Esophagus squamous epithelium (tissue), 5 donors: Measurements from ENCODE around the gene SMYD2. TPM values are rescaled to one million over a fixed set of nuclear protein-coding genes. Genes with fewer than 3 reads are reported as not detected.
A peak's percentile ranks its signal among the peaks of the same experiment; 100 is the strongest.

Experiments
- DNase-seq: peaks from one replicate; lab custom pipeline; 2025; lab: John Stamatoyannopoulos, UW
- H3K27ac ChIP-seq, 4 donors: fragments of 200-600 bp; sonication (generic); one replicate each; pipeline ENCODE4 v1.5.1; 2016 to 2019; ENCODE audit warnings: mild to moderate bottlenecking in 1 of 4
- H3K27me3 ChIP-seq, 4 donors: fragments of 200-600 bp; sonication (generic); 1 replicate in 3 of 4; 2 replicates in 1 of 4; pipeline versions ENCODE4 v1.5.1 to v1.6.0; 2017 to 2021; ENCODE audit warnings: antibody characterized with exemption in 1 of 4
- H3K36me3 ChIP-seq, 3 donors: fragments of 200-600 bp; sonication (generic); one replicate each; pipeline ENCODE4 v1.5.1; 2016 to 2019
- H3K4me1 ChIP-seq, 3 donors: fragments of 200-600 bp; sonication (generic); one replicate each; pipeline ENCODE4 v1.5.1; 2017 to 2019
- H3K4me3 ChIP-seq, 4 donors: fragments of 200-600 bp; sonication (generic); 1 replicate in 3 of 4; 2 replicates in 1 of 4; pipeline ENCODE4 v1.5.1; 2016 to 2019; ENCODE audit warnings: mild to moderate bottlenecking in 2 of 4, moderate library complexity in 1 of 4
- H3K9me3 ChIP-seq, 3 donors: fragments of 200-600 bp; sonication (generic); one replicate each; pipeline ENCODE4 v1.5.1; 2016 to 2019
- POLR2A ChIP-seq, 4 donors: fragments of 450-650 bp; IDR thresholded peaks; one replicate each; pipeline ENCODE4 v1.6.1; 2017; ENCODE audit warnings: antibody characterized with exemption in 4 of 4, mild to moderate bottlenecking in 4 of 4, moderate library complexity in 3 of 4
- WGBS, 2 donors: methylation state at CpG; one replicate each; pipeline ENCODE4 v1.1.5; 2018; 5-methylcytosine and 5-hydroxymethylcytosine counted together
- intact Hi-C: fragments of 100-400 bp; cut with DNase I; formaldehyde crosslinking; loops from one replicate; pipeline ENCODE4 v1.15.0; 2022
- total RNA-seq, 4 donors: library from RNA; depleted of rRNA; stranded (reverse); fragments of >200 nt; gene quantifications; one replicate each; pipeline ENCODE4 v1.1.0, GENCODE V29; 2016
- TF ChIP-seq, protein P1 (sequence below), 6 experiments: fragments of 450-650 bp in 4 of 6; fragments of 200-600 bp in 2 of 6; sonication (generic) in 2 of 6; IDR thresholded peaks; one replicate each; pipeline ENCODE4 v1.5.1; 2016 to 2019; ENCODE audit warnings: antibody characterized with exemption in 6 of 6, mild to moderate bottlenecking in 4 of 6, moderate library complexity in 4 of 6
- donor health status: DM: yes; HTN: yes; CAD: no.

The SMYD2 gene, protein sequence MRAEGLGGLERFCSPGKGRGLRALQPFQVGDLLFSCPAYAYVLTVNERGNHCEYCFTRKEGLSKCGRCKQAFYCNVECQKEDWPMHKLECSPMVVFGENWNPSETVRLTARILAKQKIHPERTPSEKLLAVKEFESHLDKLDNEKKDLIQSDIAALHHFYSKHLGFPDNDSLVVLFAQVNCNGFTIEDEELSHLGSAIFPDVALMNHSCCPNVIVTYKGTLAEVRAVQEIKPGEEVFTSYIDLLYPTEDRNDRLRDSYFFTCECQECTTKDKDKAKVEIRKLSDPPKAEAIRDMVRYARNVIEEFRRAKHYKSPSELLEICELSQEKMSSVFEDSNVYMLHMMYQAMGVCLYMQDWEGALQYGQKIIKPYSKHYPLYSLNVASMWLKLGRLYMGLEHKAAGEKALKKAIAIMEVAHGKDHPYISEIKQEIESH
- 10 to 100 TPM; 19.0 to 35.5 (median 30.4) TPM for total RNA-seq

DNA sequence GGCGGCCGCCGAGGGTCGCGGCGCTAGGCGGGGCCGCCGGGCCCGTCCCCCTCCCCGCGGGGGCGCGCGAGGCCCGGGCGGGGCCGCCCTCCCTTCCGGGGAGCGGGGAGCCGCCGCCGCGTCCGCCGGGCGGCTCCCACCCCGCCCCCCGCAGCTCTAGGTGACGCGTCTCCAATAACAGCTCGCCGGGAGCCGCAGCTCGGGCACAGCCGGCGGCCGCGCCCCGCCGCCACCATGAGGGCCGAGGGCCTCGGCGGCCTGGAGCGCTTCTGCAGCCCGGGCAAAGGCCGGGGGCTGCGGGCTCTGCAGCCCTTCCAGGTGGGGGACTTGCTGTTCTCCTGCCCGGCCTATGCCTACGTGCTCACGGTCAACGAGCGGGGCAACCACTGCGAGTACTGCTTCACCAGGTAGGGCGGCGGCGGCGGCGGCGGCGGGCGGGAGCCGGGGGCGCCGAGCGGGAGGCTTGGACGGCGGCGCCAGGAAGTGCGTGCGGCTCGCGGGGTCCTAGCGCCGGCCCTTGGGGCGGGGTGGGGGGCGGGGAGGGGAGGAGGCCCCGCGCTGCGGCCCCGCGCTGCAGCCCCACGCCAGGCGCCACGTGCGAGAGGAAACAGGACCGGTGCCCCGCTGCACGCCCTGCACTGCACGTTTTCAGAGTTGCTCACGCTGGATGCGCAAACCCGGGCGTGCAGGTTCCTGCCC is at the start of gene SMYD2:
TSS of gene SMYD2 (plus strand) at position 139 of the 699 bp plus-strand sequence. CDS start at position 235, 96 bp downstream.
- intact Hi-C loops: no loop called here
- DNase-seq: no peak
- no peaks in the 10 kb centered on the region for H3K9me3 ChIP-seq
- H3K4me3 ChIP-seq: peak within 1 kb of the TSS; percentile 71 to 95 (median 92)
- H3K36me3 ChIP-seq: no peaks in the 10 kb centered on the region
- no peaks in the 10 kb centered on the region for H3K27me3 ChIP-seq
- 0% methylated on average over 3 of the region's 94 CpGs; no CpG with 5 or more reads in 1 of the 2 donors for WGBS, 2 donors
- H3K27ac ChIP-seq: peak within 1 kb of the TSS; percentile 87 to 95 (median 93)
- peak in 2 of 4 donors; percentile 66 to 77 for TF ChIP-seq POLR2A (IDR thresholded peaks at IDR 0.05)
- TF ChIP-seq, protein P1, sequence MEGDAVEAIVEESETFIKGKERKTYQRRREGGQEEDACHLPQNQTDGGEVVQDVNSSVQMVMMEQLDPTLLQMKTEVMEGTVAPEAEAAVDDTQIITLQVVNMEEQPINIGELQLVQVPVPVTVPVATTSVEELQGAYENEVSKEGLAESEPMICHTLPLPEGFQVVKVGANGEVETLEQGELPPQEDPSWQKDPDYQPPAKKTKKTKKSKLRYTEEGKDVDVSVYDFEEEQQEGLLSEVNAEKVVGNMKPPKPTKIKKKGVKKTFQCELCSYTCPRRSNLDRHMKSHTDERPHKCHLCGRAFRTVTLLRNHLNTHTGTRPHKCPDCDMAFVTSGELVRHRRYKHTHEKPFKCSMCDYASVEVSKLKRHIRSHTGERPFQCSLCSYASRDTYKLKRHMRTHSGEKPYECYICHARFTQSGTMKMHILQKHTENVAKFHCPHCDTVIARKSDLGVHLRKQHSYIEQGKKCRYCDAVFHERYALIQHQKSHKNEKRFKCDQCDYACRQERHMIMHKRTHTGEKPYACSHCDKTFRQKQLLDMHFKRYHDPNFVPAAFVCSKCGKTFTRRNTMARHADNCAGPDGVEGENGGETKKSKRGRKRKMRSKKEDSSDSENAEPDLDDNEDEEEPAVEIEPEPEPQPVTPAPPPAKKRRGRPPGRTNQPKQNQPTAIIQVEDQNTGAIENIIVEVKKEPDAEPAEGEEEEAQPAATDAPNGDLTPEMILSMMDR (IDR thresholded peaks at IDR 0.05): no peak
- peaks cover 0 to 44% (median 10%) of the 10 kb centered on the region in 3 donors for H3K4me1 ChIP-seq

DNA sequence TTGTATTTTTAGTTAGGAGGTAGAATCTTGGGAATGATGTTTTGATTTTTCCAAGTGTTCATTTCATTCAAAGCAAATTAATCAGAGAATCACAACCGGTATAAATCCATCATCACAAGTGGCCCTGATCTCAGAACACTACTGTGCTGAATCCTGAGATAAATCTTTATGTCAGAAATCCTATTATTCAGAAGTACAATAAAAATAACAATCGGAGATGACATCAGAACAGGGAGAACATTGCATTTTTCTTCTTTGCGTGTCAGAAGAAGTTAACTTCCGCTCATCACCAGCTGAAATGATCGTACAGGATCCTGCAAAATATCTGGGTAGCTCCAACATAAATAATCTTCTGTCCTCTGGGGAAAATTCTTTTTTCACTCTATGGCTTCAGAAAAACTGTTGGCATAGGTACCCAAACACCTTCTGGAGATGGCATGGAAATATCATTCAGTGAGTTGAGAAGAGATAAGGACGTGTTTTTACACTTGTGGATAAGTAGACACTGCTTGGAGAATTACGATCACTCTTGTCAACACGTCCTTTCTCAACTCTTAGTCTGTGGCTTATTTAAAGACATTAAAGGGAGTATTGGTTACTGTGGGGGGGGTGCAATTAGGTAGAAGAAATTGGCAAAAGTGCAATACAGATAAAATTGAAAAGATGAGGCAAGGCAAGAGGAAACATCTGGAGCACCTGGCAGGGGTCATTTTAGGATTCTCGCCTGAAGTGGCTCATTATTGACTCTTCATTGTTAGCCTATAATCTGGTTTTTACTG is 46.9 kb upstream of the SMYD2 start:
- WGBS, 2 donors: 74 to 75% methylated on average over 9 of the region's 9 CpGs

DNA sequence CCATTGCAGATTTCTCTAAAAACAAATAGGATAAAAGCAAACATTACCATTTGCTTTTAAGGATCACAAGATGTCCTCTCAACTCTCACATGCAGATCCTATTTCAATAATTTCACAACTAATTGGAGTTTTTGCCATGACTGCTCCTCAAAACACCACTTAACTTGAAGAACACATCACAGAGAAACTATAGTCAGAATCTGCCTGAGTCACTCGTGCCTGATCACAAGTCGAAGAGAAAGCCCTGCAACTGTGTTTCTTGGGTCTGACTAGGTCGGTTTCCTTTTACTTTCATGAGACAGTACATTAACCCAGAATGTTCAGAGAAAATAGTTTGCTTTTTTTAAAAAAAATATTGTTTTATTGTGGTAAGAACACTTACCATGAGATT is 46.3 kb upstream of the SMYD2 start:
- Histone ChIP-seq H3K9me3 (no peaks in the 10 kb centered on the region), H3K27ac (no peak overlapping the region), H3K4me3 (no peak overlapping the region), H3K4me1 (no peaks in the 10 kb centered on the region), H3K27me3 (no peaks in the 10 kb centered on the region), H3K36me3 (no peaks in the 10 kb centered on the region)
- no peak for TF ChIP-seq POLR2A (IDR thresholded peaks at IDR 0.05)
- TF ChIP-seq, protein P1 (IDR thresholded peaks at IDR 0.05): no peak
- 80 to 81% methylated on average over 3 of the region's 3 CpGs for WGBS, 2 donors
- intact Hi-C loops: no loop called here
- no peak for DNase-seq

More for the DNA sequence above, 46.9 kb upstream of the SMYD2 start:
- intact Hi-C loops: no loop called here
- Histone ChIP-seq H3K4me1 (no peaks in the 10 kb centered on the region), H3K4me3 (no peak overlapping the region), H3K27me3 (no peaks in the 10 kb centered on the region), H3K9me3 (no peaks in the 10 kb centered on the region), H3K36me3 (no peaks in the 10 kb centered on the region), H3K27ac (no peak overlapping the region)
- no peak for DNase-seq
- TF ChIP-seq, protein P1 (IDR thresholded peaks at IDR 0.05): no peak
- no peak for TF ChIP-seq POLR2A (IDR thresholded peaks at IDR 0.05)

DNA sequence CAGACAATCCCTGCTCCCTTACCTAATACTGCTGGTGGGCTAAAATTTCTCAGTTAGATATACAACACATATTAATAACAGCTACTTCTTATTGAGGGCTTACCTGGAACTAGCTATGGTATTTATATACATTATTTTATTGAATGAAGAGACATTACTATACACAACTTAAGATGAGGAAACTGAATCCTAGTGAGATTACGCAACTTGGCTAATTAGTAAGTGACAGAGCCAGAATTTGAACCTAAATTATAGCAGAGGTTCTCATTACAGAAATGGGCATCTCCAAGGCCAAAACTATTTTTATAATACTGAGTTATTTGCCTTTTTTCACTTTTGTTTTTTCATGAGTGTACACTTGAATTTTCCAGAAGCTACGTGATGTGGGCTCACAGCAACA is 44.5 kb upstream of the SMYD2 start:
- TF ChIP-seq, protein P1 (IDR thresholded peaks at IDR 0.05): no peak
- no peak for TF ChIP-seq POLR2A (IDR thresholded peaks at IDR 0.05)
- Histone ChIP-seq H3K27me3 (peaks cover 0 to 4% (median 0%) of the 10 kb centered on the region in 4 donors), H3K4me3 (no peak overlapping the region), H3K27ac (no peak overlapping the region), H3K4me1 (no peaks in the 10 kb centered on the region), H3K9me3 (no peaks in the 10 kb centered on the region), H3K36me3 (no peaks in the 10 kb centered on the region)
- intact Hi-C loops: no loop called here
- DNase-seq: no peak
- 42 to 57% methylated on average over 2 of the region's 2 CpGs for WGBS, 2 donors
